Smooth muscle cell (in vitro differentiated cells): ENCODE measurements around the gene REC8. TPM values are rescaled to one million over a fixed set of nuclear protein-coding genes. Genes with fewer than 3 reads are reported as not detected.

Experiments
- DNase-seq: peaks from one replicate; lab custom pipeline; 2025; ENCODE audit not compliant: unreplicated experiment; lab: John Stamatoyannopoulos, UW
- H2AFZ ChIP-seq: fragments of 200-600 bp; sonication (generic); 2 replicates; pipeline ENCODE4 v1.6.0; 2016; ENCODE audit warnings: antibody characterized with exemption, low read depth, mild to moderate bottlenecking
- H3F3A ChIP-seq: fragments of 200-600 bp; sonication (generic); 2 replicates; pipeline ENCODE4 v1.6.0; 2017; ENCODE audit warnings: antibody characterized with exemption, low read depth
- H3K27ac ChIP-seq: fragments of 200-600 bp; sonication (generic); 2 replicates; pipeline ENCODE4 v1.5.1; 2016; ENCODE audit warnings: low read depth, mild to moderate bottlenecking
- H3K27me3 ChIP-seq: fragments of 200-600 bp; sonication (generic); 2 replicates; pipeline ENCODE4 v1.6.1; 2016; ENCODE audit warnings: low read depth, mild to moderate bottlenecking
- H3K36me3 ChIP-seq: fragments of 200-600 bp; sonication (generic); 2 replicates; pipeline ENCODE4 v1.5.1; 2016; ENCODE audit warnings: low read depth
- H3K4me1 ChIP-seq: fragments of 200-600 bp; sonication (generic); 2 replicates; pipeline ENCODE4 v1.5.1; 2016; ENCODE audit warnings: low read depth
- H3K4me2 ChIP-seq: fragments of 200-600 bp; sonication (generic); 2 replicates; pipeline ENCODE4 v1.6.0; 2016; ENCODE audit warnings: mild to moderate bottlenecking
- H3K4me3 ChIP-seq: fragments of 200-600 bp; sonication (generic); 2 replicates; pipeline ENCODE4 v1.5.1; 2016; ENCODE audit warnings: mild to moderate bottlenecking
- H3K79me2 ChIP-seq: fragments of 200-600 bp; sonication (generic); 2 replicates; pipeline ENCODE4 v1.6.0; 2016; ENCODE audit warnings: low read depth, mild to moderate bottlenecking
- H3K9ac ChIP-seq: fragments of 200-600 bp; sonication (generic); 2 replicates; pipeline ENCODE4 v1.6.0; 2016; ENCODE audit warnings: low read depth
- H3K9me3 ChIP-seq: fragments of 200-600 bp; sonication (generic); replicated peaks from 2 replicates; pipeline ENCODE4 v1.5.1; 2016; ENCODE audit warnings: low read depth
- H4K20me1 ChIP-seq: fragments of 200-600 bp; sonication (generic); 2 replicates; pipeline ENCODE4 v1.6.0; 2016; ENCODE audit warnings: low read depth
- WGBS: methylation state at CpG from one replicate; pipeline ENCODE4 v1.1.7; 2016; ENCODE audit warnings: low lambda C conversion rate; 5-methylcytosine and 5-hydroxymethylcytosine counted together
- polyA plus RNA-seq: library from polyadenylated mRNA; unstranded; fragments of >200 nt; fragmentation: Nextera tagmentation; extraction: Ambion mirVana; gene quantifications from 2 replicates; pipeline ENCODE4 v1.2.1, GENCODE V29; 2016
- total RNA-seq: library from RNA; depleted of rRNA; stranded (reverse); fragments of >200 nt; gene quantifications from 2 replicates; pipeline ENCODE4 v1.2.3, GENCODE V29; 2014
- TF ChIP-seq, protein P1 (sequence below): fragments of 200-600 bp; sonication (generic); IDR thresholded peaks from 2 replicates; pipeline ENCODE4 v1.5.1; 2017; ENCODE audit warnings: borderline replicate concordance, mild to moderate bottlenecking, antibody characterized with exemption; ENCODE audit not compliant: insufficient read depth, poor library complexity, severe bottlenecking

REC8 gene
- total and polyA plus RNA-seq, 2 experiments from 2014 or later: 9.3 to 16.8 TPM

DNA sequence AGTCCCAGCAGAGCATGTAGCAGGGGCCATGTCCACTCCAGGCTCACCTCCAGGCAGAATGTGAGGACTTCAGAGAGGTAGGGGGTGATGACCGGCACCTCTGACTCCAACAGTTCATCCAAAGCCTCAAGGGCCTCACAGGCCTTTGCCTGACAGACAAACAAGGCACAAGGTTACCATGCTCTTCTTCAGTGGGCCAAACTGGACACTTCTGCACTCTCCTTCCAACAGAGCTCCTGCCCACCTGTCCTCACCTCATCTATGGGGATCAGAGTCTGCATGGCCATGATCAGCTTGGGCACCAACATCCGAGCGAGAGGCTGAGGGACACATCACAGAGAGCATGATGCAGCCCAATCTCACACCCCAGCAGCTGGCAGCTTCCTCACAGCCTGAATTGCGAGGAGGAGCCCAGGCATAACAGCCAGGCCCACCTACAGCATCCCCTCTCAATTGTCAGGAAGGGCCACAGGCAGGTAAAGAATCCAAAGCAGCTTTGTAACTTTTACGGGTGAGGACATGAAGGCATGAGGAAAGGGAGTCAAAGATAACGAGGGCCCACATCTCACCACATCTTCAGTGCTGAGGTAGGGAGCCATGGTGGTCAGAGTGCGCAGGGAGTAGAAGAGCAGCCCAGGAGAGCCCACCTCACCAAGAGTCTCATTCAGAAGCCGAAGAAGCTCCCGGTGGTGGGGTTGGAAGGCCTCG, 15.1 kb downstream of the REC8 start:
- 96% methylated on average over 10 of the region's 10 CpGs for WGBS
- H3K9me3 ChIP-seq: no peaks in the 10 kb centered on the region
- no peak overlapping the region for H3K4me2 ChIP-seq
- H3F3A ChIP-seq: peaks cover 10% of the 10 kb centered on the region
- no peaks in the 10 kb centered on the region for H4K20me1 ChIP-seq
- H3K9ac ChIP-seq: no peak overlapping the region
- no peak overlapping the region for H3K27ac ChIP-seq
- no peak overlapping the region for H2AFZ ChIP-seq
- no peaks in the 10 kb centered on the region for H3K36me3 ChIP-seq
- peaks cover 9% of the 10 kb centered on the region for H3K79me2 ChIP-seq
- H3K4me3 ChIP-seq: no peak overlapping the region
- H3K4me1 ChIP-seq: peaks cover 11% of the 10 kb centered on the region
- TF ChIP-seq, protein P1, sequence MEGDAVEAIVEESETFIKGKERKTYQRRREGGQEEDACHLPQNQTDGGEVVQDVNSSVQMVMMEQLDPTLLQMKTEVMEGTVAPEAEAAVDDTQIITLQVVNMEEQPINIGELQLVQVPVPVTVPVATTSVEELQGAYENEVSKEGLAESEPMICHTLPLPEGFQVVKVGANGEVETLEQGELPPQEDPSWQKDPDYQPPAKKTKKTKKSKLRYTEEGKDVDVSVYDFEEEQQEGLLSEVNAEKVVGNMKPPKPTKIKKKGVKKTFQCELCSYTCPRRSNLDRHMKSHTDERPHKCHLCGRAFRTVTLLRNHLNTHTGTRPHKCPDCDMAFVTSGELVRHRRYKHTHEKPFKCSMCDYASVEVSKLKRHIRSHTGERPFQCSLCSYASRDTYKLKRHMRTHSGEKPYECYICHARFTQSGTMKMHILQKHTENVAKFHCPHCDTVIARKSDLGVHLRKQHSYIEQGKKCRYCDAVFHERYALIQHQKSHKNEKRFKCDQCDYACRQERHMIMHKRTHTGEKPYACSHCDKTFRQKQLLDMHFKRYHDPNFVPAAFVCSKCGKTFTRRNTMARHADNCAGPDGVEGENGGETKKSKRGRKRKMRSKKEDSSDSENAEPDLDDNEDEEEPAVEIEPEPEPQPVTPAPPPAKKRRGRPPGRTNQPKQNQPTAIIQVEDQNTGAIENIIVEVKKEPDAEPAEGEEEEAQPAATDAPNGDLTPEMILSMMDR: no peak
- DNase-seq: no peak
- H3K27me3 ChIP-seq: no peaks in the 10 kb centered on the region

DNA sequence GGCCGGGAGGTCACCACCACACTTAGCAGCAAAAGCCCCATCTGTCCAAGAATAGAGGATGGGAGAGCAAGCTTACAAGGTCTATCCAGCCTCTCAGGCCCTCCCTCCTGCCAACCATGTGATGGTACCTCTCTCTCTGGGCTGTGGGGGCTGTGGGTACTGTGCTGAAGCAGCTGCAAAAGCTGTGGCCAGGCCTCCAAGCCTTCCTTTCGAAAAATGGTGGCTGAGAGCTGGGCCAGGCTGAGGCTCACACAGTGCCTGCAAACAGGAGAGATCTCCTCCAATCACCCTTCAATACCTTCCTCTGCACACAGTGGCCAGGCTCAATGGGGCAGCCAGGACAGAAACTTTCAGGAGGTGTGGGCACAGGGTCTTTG, 15.6 kb downstream of the REC8 start:
- no peak overlapping the region for H3K27ac ChIP-seq
- no peaks in the 10 kb centered on the region for H3K27me3 ChIP-seq
- peak overlapping the region; percentile 85 for H3K4me2 ChIP-seq
- peaks cover 11% of the 10 kb centered on the region for H3K4me1 ChIP-seq
- TF ChIP-seq, protein P1: no peak
- H3K4me3 ChIP-seq: peak overlapping the region; percentile 58
- peaks cover 10% of the 10 kb centered on the region for H3F3A ChIP-seq
- H3K9ac ChIP-seq: no peak overlapping the region
- H2AFZ ChIP-seq: no peak overlapping the region
- no peaks in the 10 kb centered on the region for H3K9me3 ChIP-seq
- H3K36me3 ChIP-seq: no peaks in the 10 kb centered on the region
- DNase-seq: no peak
- no peaks in the 10 kb centered on the region for H4K20me1 ChIP-seq
- peaks cover 13% of the 10 kb centered on the region for H3K79me2 ChIP-seq
- 88% methylated on average over 2 of the region's 2 CpGs for WGBS

DNA sequence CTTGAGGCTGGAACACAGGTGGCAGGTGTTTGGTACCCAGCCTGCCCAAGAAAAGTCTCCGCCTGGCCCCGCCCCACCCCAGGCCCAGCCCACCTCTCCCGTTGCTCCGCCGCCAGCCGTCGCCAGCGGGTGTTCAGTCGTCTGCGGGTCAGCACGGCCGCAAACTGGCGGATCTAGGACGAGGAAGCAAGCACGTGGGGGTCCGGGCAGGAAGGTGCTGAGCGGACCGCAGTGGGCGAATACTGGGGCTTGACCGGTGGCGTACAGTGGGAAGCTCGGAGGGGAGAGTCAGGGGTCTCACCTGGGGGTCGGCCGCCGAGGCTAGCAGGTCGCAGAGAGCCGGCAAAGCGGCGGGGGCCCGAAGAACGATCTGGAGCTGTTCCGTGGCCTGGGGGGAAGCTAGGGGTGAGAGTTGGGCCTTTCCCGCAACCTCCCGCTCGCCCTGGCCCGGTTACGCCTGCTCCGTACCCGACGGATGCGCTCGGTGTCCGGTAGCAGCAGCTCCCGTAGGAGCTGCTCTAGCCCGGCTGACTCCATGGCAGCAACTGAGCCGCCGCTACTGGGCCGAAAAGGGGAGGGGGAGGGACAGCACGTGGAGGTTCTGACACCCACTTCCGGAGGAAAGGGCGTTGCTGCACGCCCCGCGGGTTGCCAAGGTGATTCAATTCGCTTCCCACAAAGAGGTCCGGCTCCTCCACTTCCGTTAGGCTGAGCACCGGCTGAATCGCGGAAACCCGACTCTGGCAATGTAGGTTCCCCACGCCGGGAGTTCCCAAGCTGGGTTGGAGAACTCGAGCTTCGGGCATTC, 16.6 kb downstream of the REC8 start, which contains the start of gene IPO4:
Gene IPO4 (minus strand): TSS at position 566 of the 808 bp plus-strand sequence. CDS start 29 bp downstream, at position 537.
- peak; percentile 79 for DNase-seq
- TF ChIP-seq, protein P1: no peak
- Histone ChIP-seq H3K4me1 (peaks cover 11% of the 10 kb centered on the region), H3K79me2 (peaks cover 20% of the 10 kb centered on the region), H3K36me3 (no peaks in the 10 kb centered on the region), H4K20me1 (no peaks in the 10 kb centered on the region), H3K27me3 (no peaks in the 10 kb centered on the region), H3K9me3 (no peaks in the 10 kb centered on the region), H2AFZ (no peak within 1 kb of the TSS), H3K27ac (peak within 1 kb of the TSS; percentile 78), H3K9ac (peak within 1 kb of the TSS; percentile 58), H3K4me2 (peak within 1 kb of the TSS; percentile 85), H3K4me3 (peak within 1 kb of the TSS; percentile 58), H3F3A (peaks cover 10% of the 10 kb centered on the region)
- WGBS: 2% methylated on average over 65 of the region's 65 CpGs
